ENCODE data around the gene LPXN. TPM values are rescaled to one million over a fixed set of nuclear protein-coding genes. Genes with fewer than 3 reads are reported as not detected.

The LPXN gene
- total and polyA plus RNA-seq, 7 donors, result 4.8 to 26.8 (median 11.4) TPM

- intact Hi-C loops (cut with DNase I), result no loop called here
- DNase-seq, result no peak
- H3K27me3 ChIP-seq, result no peaks in the 10 kb centered on the region
- no peak overlapping the region for H3K4me3 ChIP-seq
- H3K9me3 ChIP-seq, result no peaks in the 10 kb centered on the region
- WGBS, 2 donors, result 61 to 77% methylated on average over 5 of the region's 5 CpGs
- no peak for TF ChIP-seq EP300 (IDR thresholded peaks at IDR 0.05)
- no peak for TF ChIP-seq POLR2A (IDR thresholded peaks at IDR 0.05)
- TF ChIP-seq, protein P1, sequence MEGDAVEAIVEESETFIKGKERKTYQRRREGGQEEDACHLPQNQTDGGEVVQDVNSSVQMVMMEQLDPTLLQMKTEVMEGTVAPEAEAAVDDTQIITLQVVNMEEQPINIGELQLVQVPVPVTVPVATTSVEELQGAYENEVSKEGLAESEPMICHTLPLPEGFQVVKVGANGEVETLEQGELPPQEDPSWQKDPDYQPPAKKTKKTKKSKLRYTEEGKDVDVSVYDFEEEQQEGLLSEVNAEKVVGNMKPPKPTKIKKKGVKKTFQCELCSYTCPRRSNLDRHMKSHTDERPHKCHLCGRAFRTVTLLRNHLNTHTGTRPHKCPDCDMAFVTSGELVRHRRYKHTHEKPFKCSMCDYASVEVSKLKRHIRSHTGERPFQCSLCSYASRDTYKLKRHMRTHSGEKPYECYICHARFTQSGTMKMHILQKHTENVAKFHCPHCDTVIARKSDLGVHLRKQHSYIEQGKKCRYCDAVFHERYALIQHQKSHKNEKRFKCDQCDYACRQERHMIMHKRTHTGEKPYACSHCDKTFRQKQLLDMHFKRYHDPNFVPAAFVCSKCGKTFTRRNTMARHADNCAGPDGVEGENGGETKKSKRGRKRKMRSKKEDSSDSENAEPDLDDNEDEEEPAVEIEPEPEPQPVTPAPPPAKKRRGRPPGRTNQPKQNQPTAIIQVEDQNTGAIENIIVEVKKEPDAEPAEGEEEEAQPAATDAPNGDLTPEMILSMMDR (IDR thresholded peaks at IDR 0.05), result no peak
- no peak for TF ChIP-seq POLR2AphosphoS5 (IDR thresholded peaks at IDR 0.05)
- no peaks in the 10 kb centered on the region for H3K36me3 ChIP-seq
- H3K27ac ChIP-seq, result no peak overlapping the region
- H3K4me1 ChIP-seq, result no peaks in the 10 kb centered on the region
Observed at GRCh38 chr11:58506935-58507334, 68.7 kb downstream of the LPXN start.

GRCh38 chr11:58505849-58506248 is 69.8 kb downstream of the LPXN start:
- Histone ChIP-seq H3K4me3 (no peak overlapping the region), H3K4me1 (no peaks in the 10 kb centered on the region), H3K9me3 (no peaks in the 10 kb centered on the region), H3K36me3 (no peaks in the 10 kb centered on the region), H3K27ac (no peak overlapping the region), H3K27me3 (no peaks in the 10 kb centered on the region)
- 84 to 86% methylated on average over 4 of the region's 4 CpGs for WGBS, 2 donors
- DNase-seq, result no peak
- intact Hi-C loops (cut with DNase I), result no loop called here
- TF ChIP-seq EP300 (IDR thresholded peaks at IDR 0.05) (no peak), POLR2AphosphoS5 (IDR thresholded peaks at IDR 0.05) (no peak), POLR2A (IDR thresholded peaks at IDR 0.05) (no peak)
- TF ChIP-seq, protein P1 (IDR thresholded peaks at IDR 0.05), result no peak

GRCh38 chr11:58504232-58504631 is 71.4 kb downstream of the LPXN start:
- no peak for DNase-seq
- Histone ChIP-seq H3K36me3 (no peaks in the 10 kb centered on the region), H3K4me3 (no peak overlapping the region), H3K9me3 (no peaks in the 10 kb centered on the region), H3K4me1 (no peaks in the 10 kb centered on the region), H3K27ac (no peak overlapping the region), H3K27me3 (no peaks in the 10 kb centered on the region)
- TF ChIP-seq POLR2A (IDR thresholded peaks at IDR 0.05) (no peak), POLR2AphosphoS5 (IDR thresholded peaks at IDR 0.05) (no peak), EP300 (IDR thresholded peaks at IDR 0.05) (no peak)
- TF ChIP-seq, protein P1 (IDR thresholded peaks at IDR 0.05), result no peak
- intact Hi-C loops (cut with DNase I), result no loop called here
- WGBS, 2 donors, result 87 to 90% methylated on average over 6 of the region's 6 CpGs

DNA sequence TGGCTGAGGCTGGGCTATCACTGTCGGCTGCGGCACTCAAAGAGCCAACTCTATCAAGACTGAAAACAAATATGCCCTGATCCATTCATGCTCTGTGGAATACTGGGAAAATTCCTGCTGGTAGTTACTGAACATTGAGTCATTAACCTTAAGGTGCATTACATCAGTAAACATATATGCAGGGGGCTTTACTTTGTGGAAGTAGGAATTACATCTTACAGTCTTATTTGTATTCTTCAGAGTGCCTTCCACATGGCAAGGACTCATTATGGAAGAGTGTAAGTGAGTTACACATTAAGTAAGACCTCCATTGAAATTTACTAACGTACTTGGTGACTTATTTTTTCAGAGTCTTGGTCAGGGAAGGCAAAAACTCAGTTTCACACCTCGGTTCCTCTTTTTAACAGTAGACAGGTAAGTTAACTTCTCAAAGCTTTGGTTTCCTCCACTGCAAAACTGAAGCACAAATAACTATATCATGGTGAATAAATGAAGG is 72.2 kb downstream of the LPXN start:
- 86 to 87% methylated on average over 4 of the region's 4 CpGs for WGBS, 2 donors
- H3K4me3 ChIP-seq, result no peak overlapping the region
- no peak overlapping the region for H3K27ac ChIP-seq
- H3K4me1 ChIP-seq, result no peaks in the 10 kb centered on the region
- intact Hi-C loops (cut with DNase I), result no loop called here
- TF ChIP-seq POLR2A (IDR thresholded peaks at IDR 0.05), result no peak
- no peak for TF ChIP-seq POLR2AphosphoS5 (IDR thresholded peaks at IDR 0.05)
- no peak for TF ChIP-seq EP300 (IDR thresholded peaks at IDR 0.05)
- TF ChIP-seq, protein P1 (IDR thresholded peaks at IDR 0.05), result no peak
- H3K9me3 ChIP-seq, result no peaks in the 10 kb centered on the region
- H3K27me3 ChIP-seq, result no peaks in the 10 kb centered on the region
- no peaks in the 10 kb centered on the region for H3K36me3 ChIP-seq
- DNase-seq, result no peak

DNA sequence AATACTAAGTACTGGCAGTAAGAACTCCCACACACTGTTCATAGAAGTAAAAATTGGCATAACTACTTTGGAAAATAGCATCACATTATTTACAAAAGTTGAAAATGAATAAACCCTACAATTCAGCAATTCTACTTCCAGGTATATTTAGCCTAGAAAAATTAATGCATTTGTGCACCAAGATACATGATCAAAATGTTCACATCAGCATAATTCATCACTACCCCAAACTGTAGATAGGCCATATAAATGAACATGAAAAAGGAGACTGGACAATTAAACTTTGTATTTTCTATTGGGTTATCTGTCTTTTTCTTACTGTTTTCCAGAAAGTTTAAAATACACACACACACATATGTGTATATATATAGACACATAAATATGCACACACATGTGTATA is 73.7 kb downstream of the LPXN start:
- TF ChIP-seq POLR2A (IDR thresholded peaks at IDR 0.05) (no peak), POLR2AphosphoS5 (IDR thresholded peaks at IDR 0.05) (no peak), EP300 (IDR thresholded peaks at IDR 0.05) (no peak)
- TF ChIP-seq, protein P1 (IDR thresholded peaks at IDR 0.05), result no peak
- intact Hi-C loops (cut with DNase I), result no loop called here
- no peaks in the 10 kb centered on the region for H3K4me1 ChIP-seq
- H3K36me3 ChIP-seq, result no peaks in the 10 kb centered on the region
- no peak for DNase-seq
- H3K27ac ChIP-seq, result no peak overlapping the region
- H3K9me3 ChIP-seq, result no peaks in the 10 kb centered on the region
- no peaks in the 10 kb centered on the region for H3K27me3 ChIP-seq
- H3K4me3 ChIP-seq, result no peak overlapping the region
